RCC 7860 (cell line): Measurements from ENCODE around the gene LRG1.
"Not testable (repeated sequence)": the region's sequence is repeated elsewhere in the genome, so short reads cannot be mapped to it uniquely, and the experiment has no call there.

Experiments
- DNase-seq: peaks from one replicate; pipeline ENCODE4 v3.0.0-alpha.2; 2015; ENCODE audit warnings: low spot score
- FAIRE-seq: peaks from 2 replicates; lab custom pipeline; 2012; peaks lifted over from hg19 to GRCh38; lab: Jason Lieb, UNC

LRG1 gene

DNA sequence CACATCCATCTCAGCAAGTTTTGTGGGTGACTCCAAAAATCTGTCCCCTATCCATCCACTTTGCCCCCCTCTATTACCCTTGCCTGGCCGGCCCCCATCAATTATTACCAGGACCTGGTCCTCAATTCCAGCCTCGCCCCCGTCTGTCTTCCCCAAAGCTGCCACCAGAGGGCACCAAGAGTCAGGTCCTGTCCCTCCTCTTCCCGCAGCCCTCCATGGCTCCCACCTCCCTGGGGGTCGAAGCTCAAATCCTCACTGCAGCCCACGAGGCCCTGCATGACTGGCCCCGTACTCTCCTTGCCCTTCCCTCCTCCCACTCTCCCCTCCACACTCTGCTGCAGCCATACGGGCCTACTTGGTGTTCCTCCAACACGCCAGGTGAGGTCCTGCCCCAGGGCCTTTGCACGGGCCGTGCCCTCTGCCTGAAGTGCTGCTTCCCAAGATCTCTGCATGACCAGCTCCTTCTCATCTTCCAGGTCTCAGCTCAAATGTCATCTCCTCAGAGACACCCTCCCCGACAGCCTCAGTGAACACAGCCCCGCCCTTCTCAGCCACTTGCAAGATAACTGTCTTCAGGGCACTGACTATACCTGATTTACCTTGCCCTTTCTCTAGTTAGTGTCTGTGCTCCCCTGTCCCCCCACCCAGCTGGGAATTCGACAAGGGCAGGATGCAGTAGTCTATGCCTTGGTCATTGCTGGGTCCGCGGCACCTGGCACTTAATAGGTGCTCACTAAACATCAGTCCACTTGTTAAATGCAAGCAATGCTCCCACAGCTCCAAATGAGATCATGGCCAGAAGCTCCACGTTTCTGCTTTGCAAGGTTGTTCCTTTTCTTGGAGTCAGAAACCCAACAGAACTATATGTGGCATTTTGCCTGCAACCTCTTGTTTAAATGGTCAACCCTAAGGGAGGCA is 36.4 kb upstream of the LRG1 start:
- DNase-seq (peak; percentile 31), FAIRE-seq (no peak)

DNA sequence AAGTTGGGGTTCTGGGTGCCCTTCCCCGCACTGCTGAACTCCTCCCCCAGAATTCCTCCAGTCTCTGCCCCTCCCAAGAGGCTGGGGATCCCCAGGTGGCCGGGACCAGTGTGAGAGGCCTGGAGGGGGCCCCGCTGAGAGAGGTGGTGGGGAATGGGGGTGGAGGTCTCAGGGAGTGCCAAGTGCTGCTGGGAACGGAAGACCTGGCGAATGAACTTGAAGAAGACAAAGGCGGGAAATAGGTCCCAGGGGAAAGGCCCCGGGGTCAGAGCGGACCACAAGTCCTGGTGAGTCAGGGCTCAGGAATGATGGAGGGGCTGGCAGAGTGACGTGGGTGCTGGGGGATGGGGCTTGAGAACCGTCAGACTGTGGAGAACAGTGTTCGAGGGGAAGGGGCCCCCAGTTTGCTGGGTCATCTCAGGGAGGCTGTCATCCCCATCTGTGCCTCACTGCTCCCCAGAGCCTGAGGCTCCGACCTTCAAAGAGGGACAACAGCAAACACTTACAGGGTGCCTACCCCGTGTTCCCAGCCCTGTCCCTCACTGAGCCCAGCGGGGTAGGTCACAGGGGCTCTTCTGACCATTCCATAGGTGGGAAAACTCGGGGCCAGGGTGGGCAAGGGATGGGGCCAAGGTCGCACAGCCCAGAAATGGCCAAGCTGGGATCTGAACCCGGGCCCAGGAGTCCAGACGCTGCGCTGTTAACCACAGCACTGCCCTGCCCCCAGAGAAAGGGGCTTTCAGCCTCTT is 35.6 kb upstream of the LRG1 start:
- FAIRE-seq = peak; percentile 83
- peak; percentile 92 for DNase-seq

DNA sequence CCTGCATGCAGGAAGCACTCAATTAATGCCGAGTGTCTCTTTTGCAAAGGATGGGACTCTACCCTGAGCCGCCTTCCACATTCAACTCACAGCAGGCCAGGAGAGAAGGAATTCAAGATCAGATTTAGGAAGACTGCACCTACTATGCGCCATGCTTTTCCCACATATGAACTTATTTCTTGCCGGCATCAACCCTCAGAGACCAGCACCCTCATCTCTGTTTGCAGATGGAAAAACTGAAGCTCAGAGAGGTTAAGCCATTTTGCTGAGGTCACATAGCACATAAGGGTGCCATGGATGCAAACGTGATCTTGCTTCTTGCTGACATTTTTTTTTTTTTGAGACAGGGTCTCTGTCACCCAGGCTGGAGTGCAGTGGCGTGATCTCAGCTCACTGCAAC is 33.8 kb upstream of the LRG1 start:
- no peak for FAIRE-seq
- DNase-seq = no peak

DNA sequence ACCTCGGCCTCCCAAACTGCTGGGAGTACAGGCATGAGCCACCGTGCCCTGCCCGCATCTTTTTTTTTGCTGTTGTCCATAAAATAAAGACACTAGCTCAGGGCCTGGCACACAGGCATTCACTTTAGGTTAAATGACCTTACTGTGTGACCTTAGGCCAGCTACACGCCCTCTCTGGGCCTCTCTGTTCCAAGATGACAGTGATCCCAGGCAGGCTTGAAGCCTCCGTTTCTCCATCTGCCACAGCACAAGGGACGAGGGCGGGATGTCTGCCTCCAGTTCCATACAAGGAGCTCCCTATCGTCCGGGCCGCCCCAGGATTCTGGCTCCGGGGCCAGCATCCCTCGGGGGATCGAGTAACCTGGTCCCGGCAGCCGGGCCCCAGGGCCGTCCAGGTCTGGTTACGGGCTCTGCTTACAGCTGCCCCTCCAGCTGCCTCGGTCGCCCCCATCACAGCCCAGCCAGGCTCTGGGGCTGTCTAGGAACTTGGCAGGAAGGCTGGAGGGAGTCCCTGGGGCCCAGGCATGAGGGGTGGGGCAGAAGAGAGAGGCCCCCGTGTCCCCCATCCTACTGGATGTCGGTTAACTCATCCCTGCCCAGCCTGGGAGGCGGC is 31.6 kb upstream of the LRG1 start:
- no peak for FAIRE-seq
- DNase-seq = no peak

DNA sequence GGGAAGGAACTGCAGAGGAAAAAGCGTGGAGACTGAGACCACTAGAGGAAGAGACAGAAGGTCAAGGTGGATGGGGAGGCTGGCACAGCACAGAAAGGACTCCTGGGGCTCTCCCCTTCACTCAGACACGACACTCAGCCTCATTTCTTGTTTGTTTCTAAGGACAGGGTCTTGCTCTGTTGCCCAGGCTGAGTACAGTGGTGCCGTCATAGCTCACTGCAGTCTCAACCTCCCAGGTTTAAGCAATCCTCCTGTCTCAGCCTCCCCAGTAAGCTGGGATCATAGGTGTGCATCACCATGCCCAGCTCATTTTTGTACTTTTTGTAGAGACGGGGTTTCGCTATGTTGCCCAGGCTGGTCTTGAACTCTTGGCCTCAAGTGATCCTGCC is 31.1 kb upstream of the LRG1 start:
- no peak for DNase-seq
- no peak for FAIRE-seq

DNA sequence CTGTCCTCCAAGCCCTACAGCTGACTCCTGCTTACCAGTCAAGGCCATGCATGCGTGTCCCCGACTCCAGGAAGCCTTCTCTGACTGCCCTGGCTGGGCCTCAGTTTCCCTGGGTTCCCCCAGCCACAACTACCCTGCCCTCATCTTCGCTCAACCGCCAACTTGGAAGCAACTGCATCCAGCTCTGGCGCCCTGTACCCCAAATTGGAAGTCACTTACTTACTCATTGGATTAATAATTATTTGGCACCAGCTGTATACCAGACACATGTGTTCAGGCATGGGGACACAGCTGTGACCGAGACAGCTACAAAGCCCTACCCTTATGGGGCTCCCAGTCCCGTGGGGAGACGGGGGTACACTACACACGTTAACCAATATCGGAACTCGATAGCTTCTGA is 30.6 kb upstream of the LRG1 start:
- no peak for FAIRE-seq

DNA sequence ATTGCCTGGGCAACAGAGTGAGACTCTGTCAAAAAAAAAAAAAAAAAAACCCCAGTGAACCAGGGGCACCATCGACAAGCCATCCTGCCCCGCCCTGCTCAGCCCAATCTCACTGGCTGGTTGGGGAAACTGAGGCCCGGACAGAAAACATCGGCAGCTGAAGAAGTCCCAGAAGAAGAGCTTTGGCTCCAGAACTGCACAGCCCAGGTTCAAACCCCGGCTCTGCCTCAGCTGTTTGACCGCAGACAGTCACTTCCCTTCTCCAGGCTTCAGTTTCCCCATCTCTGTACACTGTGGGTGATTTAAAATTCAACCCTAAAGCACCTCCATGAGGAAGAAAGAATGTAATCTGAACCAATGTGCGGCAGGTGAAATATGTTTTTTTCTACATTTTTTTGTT is 29.1 kb upstream of the LRG1 start:
- FAIRE-seq (no peak), DNase-seq (no peak)

More for the DNA sequence above, 30.6 kb upstream of the LRG1 start:
- DNase-seq = no peak

DNA sequence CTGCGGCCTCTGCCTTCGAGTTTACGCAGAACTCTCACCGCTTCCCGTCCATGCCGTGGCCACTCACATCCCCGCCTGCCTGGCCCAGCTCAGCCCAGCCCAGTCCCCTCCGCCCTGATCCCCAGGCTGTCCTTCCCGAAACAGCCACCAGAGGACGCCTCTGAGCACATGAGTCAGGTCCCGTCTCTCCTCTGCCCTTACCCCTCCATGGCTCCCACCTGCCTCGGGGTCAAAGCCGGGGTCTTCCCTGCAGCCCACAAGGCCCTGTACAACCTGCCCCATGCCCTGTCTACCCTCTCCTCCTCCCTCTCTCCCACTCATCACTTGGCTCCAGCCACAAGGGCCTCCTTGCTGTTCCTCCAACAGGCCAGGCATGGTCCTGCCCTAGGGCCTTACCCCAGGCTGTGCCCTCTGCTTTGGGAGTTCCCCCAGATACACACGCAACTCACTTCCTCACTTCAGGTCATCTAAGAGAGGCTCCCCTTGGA is 27.8 kb upstream of the LRG1 start:
- FAIRE-seq = no peak

DNA sequence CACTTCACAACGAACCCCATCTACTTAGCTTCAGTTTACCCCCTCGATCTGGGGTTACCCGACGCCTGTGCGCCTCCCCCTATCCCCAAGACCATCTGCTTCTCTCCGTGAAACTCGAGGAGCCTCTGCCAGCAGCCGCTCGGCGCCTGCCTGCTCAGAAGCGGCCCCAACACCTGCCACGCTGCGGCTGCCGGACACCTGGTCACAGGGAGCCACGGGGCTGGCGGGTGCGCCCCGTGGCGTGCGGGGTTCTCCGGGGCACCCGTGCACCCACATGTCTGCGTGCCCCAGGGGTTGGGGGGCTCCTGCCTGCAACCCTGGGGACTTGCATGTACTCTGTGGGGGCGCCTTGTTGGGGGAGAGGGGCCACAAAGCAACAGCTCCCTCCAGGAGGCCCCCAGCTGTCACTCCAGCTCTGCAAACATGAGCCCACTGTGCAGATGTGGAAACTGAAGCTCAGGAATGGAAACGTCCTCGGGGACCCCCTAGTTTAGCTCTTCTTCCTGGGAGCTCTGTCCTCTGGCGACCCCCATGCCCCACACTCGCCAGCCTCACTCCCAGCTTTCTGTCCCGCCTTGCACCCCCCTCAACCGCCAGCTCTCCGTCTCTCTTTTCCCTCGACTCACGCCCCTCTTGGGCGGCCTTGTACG is 26.7 kb upstream of the LRG1 start:
- no peak for DNase-seq

More for the DNA sequence above, 27.8 kb upstream of the LRG1 start:
- DNase-seq = no peak

DNA sequence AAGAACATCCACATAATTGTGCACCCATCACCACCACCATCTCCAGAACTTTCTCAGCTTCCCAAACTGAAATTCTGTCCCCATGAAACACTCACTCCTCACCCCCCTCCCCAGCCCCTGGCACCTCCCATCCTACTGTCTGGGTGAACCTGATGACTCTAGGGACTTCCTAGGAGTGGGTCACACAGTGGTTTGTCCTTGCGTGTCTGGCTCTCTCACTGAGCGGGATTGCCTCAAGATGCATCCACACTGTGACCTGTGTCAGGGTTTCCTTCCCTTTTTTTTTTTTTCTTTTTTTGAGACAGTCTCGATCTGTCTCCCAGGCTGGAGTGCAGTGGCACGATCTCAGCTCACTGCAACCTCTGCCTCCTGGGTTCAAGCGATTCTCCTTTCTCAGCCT is 23.7 kb upstream of the LRG1 start:
- DNase-seq, FAIRE-seq: not testable (repeated sequence)

More for the DNA sequence above, 26.7 kb upstream of the LRG1 start:
- no peak for FAIRE-seq

DNA sequence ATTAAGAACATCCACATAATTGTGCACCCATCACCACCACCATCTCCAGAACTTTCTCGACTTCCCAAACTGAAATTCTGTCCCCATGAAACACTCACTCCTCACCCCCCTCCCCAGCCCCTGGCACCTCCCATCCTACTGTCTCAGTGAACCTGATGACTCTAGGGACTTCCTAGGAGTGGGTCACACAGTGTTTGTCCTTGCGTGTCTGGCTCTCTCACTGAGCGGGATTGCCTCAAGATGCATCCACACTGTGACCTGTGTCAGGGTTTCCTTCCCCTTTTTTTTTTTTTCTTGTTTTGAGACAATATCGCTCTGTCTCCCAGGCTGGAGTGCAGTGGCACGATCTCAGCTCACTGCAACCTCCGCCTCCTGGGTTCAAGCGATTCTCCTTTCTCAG is 22.2 kb upstream of the LRG1 start:
- not testable (repeated sequence) for FAIRE-seq, DNase-seq

DNA sequence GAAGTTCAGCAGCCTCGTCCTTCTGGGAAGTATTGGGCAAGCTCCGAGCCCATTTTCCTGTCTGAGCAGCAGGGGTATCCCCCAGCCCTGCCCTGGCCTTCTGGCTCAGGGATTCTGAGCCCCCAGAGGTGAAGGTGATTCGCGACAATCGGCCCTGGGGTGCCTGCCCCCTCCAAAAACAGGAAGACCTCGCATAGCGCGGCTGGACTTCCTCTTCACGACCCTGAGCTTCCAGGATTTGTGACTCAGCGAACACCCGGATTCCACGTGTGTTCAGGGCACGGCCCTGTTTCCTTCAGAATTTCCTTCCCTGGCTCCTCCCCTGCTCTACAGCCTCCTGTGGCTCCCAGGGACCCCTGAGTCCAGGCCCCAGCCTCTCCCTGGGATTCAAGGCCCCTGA is 19.7 kb upstream of the LRG1 start, which contains the start of gene SEMA6B:
TSS of gene SEMA6B (minus strand) at position 116 of the 400 bp plus-strand sequence. CDS start 1,227 bp downstream, outside the sequence.
- FAIRE-seq (no peak), DNase-seq (no peak)

DNA sequence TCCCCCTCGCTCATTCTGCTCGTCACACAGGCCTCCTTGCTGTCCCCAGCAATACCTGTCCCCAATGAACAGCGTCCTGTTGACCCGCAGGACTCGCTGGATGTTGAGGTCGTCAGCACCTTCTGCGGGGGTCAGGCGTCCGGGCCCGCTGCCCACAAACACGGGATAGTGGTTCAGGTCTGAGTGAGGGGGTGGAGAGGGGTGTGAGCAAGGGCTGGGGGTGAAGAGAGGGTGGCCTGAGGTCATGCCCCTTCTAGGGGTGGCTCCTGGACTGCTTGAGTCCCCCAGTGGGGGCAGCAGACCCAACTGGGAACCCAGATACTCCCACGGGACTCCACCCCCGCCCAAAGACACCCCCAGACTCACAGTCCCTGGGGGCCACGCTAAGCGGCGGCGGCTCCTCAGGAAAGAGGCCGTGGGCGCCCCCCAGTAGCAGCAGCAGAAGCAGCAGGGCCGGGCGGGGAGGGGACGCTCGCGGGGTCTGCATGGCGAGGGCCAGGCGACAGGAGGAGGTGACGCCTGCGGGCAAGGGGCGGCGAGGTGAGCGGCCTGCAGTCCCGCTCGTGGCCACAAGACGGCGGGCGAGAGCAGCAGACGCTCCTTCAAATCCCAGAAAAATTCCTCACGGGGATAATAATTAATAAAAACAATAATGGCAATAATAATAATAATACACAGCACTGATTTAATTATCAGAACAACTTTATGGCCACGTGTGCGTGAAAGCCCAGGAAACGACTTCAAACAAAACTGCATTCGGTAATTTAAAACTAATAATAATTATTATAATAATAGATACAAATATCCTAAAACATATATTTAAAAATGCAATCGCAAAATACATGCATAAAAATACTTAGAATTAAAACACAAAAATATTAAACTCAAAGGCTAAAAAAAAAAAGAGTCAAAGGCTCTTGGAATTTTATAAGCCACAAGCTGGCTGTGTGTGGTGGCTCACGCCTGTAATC is 18.4 kb upstream of the LRG1 start:
- DNase-seq (no peak), FAIRE-seq (no peak)

DNA sequence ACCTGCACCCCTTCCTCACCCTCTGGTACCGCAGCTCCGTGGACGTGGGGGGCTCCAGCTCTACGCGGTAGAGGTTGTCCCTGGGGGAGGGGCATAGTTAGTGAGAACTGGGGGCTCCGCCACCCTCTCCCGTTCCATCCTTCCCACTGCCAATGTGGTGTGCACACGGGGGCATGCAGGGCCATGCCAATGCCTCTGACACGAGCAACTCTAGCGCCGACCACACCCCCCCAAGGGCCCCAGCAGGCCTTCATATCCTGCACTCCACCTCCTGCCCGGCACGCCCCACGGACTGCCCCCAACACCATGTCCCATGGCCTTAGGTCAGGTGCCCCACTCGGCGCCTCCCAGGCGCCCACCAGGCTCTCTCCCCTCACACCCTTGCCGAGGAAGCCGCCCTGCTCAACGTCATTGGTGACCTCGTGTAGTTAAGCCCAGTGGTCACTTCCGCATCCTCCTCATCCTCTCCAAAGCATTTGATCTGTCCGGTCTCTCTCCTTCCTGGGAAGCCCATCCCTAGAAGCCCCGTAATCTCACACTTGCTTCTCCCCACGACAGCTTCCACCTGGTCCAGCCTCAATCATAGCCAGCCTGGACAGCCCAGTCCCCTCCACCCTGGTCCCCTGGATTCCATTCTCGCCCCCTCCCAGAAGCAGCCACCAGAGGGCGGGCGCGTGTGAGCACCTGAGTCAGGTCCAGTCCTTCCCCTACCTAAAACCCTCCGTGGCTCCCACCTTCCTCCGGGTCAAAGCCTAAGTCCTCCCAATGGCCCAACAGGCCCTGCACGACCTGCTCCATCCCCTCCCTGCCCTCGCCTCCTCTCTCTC is 17.5 kb upstream of the LRG1 start:
- no peak for DNase-seq
- FAIRE-seq = no peak

DNA sequence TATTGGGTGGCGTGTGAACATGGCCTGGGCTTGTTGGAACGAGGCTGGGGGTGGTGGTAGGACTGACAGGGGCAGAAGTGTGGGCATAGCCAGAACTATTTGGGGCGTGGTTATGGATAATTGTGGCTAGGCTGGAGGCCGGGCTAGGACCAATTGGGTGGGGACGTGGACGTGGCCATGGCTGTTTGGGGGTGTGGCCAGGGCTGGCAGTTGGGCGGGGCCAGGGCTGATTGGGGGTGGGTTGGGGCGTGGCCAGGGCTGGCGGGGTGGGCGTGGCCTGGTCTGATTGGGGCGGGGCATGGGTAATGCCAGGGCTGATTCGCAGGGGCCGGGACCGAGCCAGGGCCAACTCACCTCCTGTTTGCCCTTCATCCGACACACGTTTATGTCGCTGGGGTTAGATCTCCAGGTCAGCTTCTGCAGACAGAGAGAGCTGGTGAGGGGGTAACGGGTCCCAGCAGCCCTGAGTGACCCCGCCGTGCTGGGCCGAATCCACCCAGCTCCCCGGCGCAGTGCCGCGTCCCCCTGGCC is 16.8 kb upstream of the LRG1 start:
- no peak for DNase-seq

DNA sequence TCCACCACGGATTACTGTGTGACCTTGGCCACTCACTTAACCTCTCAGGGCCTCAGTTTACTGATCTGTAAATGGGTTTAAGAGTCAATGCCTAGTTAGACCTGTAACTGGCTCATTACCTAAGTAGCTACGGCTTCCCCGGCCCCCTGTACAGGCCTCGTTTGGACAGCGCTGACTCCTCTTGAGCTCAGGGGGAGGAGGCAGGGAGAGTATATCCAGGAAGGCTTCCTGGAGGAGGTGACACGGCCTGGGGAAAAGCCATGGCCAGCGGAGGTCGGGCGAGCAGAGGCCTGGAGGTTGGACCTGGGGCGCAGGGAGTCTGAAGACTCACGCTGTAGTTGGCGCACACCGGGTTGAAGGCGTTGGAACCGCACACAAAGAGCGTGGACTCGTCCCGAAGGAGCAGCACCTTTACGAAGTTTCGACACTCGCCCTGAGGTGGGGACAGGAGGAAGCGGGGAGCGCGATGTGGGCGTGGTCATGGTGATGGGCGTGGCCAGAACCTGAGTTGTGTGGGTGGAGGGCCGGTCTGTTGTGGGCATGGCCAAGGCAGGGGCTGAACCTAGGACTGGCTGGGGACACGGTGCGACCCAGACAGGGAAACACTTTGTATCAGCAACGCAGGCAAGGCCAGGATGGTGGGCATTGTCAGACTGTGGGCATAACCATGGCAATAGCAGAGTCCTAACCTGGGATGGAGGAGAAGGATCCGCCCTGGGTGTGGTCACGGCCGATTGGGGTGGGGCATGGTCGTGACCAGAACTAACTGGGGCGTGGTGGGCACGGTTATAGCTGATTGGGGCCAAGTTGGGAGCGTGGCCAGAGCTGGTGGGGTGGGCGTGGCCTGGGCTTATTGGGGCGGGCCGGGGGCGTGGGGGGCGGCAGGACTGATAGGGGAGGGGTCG is 16.1 kb upstream of the LRG1 start:
- FAIRE-seq = no peak
- no peak for DNase-seq

More for the DNA sequence above, 16.8 kb upstream of the LRG1 start:
- FAIRE-seq = no peak

DNA sequence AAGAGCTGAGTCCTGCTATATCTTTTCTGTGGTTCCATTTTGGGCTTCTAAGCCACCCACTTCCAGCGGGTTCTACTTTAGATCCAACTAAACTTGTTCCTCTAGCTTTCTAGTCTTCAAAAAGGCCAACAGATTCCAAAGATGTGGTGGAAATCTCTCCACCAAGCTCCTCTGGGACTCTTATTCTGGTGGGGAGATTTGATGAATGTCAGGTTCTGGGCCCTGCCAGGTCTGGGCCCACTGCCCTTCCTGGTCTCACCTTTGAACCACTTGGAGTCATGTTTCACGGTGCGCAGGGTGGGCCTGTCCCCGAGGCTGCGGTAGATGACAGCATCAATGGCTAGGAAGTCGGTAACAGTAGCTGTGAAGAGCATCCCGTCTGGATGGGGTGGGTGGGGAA is 14.9 kb upstream of the LRG1 start:
- FAIRE-seq (no peak), DNase-seq (no peak)
